IMR-90 (cell line): ENCODE results near the gene METTL14.

ENCODE experiments used
- BHLHE40 ChIP-seq: fragments of 150-350 bp; IDR thresholded peaks from 2 replicates; pipeline ENCODE4 v1.6.1; 2016; ENCODE audit warnings: mild to moderate bottlenecking, low read depth, low read length
- CEBPB ChIP-seq: IDR thresholded peaks from 2 replicates; pipeline ENCODE4 v1.6.1; 2012; ENCODE audit warnings: low read depth, low read length, improper control_type of control experiment
- CHD1 ChIP-seq: IDR thresholded peaks from 2 replicates; pipeline ENCODE4 v1.6.1; 2012; ENCODE audit warnings: low read depth, low read length, improper control_type of control experiment
- CTCF ChIP-seq: conservative IDR thresholded peaks from 2 replicates; pipeline ENCODE4 v1.5.1; 2012; ENCODE audit warnings: mild to moderate bottlenecking, low read depth, low read length, improper control_type of control experiment
- MAFK ChIP-seq: IDR thresholded peaks from 2 replicates; pipeline ENCODE4 v1.6.1; 2012; ENCODE audit warnings: low read depth, low read length, improper control_type of control experiment
- MXI1 ChIP-seq: IDR thresholded peaks from 2 replicates; pipeline ENCODE4 v1.6.1; 2012; ENCODE audit warnings: low read depth, mild to moderate bottlenecking, low read length, moderate library complexity, borderline replicate concordance
- POLR2A ChIP-seq: IDR thresholded peaks from 2 replicates; pipeline ENCODE4 v1.6.1; 2012; ENCODE audit warnings: mild to moderate bottlenecking, low read depth, low read length
- RAD21 ChIP-seq: IDR thresholded peaks from 2 replicates; pipeline ENCODE4 v1.6.1; 2012; ENCODE audit warnings: low read length, improper control_type of control experiment
- RCOR1 ChIP-seq: IDR thresholded peaks from 2 replicates; pipeline ENCODE4 v1.6.1; 2012; ENCODE audit warnings: mild to moderate bottlenecking, low read length, improper control_type of control experiment; ENCODE audit not compliant: insufficient replicate concordance
- RFX5 ChIP-seq: IDR thresholded peaks from 2 replicates; pipeline ENCODE4 v1.8.0; 2012; ENCODE audit warnings: low read depth, mild to moderate bottlenecking, low read length, moderate library complexity
- SMC3 ChIP-seq: fragments of 150-350 bp; IDR thresholded peaks from 2 replicates; pipeline ENCODE4 v1.6.1; 2016; ENCODE audit warnings: low read depth, mild to moderate bottlenecking, antibody characterized with exemption, low read length, moderate library complexity
- USF2 ChIP-seq: fragments of 150-350 bp; IDR thresholded peaks from 2 replicates; pipeline ENCODE4 v1.6.1; 2017; ENCODE audit warnings: mild to moderate bottlenecking, antibody characterized with exemption, low read length, low read depth

- TF ChIP-seq MXI1 (no peak), POLR2A (no peak), CTCF (no peak), USF2 (no peak), RAD21 (no peak), RCOR1 (no peak), CEBPB (no peak), MAFK (no peak), RFX5 (no peak), SMC3 (no peak), CHD1 (no peak), BHLHE40 (no peak)
Observed at GRCh38 chr4:118714682-118715081, 29.5 kb downstream of the METTL14 start.
